ENCODE results near the gene ENTHD1.

ENTHD1 gene

GRCh38 chr22:39776295-39777009 is 117.1 kb downstream of the ENTHD1 start:
- H3K36me3 Mint-ChIP-seq (ENCODE audit: low read depth): peaks cover 6% of the 10 kb centered on the region
- no peak overlapping the region for H3K27ac Mint-ChIP-seq
- peaks cover 47% of the 10 kb centered on the region for H3K4me1 Mint-ChIP-seq (ENCODE audit: low read depth)
- peaks cover 2% of the 10 kb centered on the region for H3K27me3 Mint-ChIP-seq (ENCODE audit: low read depth)
- no peak overlapping the region for H3K4me3 Mint-ChIP-seq
- H3K9me3 Mint-ChIP-seq: peaks cover 3% of the 10 kb centered on the region

DNA sequence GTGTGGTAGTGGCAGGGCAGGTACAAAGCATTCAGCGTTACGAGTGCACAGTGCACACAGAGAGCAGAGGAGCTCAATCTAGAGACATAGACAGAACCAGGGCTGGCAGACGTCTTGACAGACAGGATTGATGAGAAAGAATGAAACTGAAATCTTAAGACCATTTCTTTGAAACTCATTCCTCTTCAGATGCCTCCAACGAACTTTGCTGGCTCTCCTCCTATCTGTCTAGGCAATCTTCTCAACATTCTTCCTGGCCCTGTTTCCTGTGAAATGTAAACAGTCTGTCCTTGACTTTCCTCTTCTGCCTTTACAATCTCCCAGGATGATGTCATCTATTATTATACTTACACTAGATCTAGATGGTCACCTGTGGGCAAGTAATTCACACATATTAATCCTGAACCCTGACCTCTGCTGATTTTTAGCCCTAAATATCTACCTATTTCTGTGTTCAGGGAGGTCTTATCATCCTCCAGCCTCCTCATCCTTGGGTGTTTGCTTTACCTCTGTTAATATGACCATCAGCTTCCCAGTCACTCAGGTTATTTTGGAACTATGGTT is 119.5 kb downstream of the ENTHD1 start:
- Mint-ChIP-seq H3K9me3 (peaks cover 8% of the 10 kb centered on the region), H3K36me3 (ENCODE audit: low read depth) (peaks cover 8% of the 10 kb centered on the region), H3K27me3 (ENCODE audit: low read depth) (no peaks in the 10 kb centered on the region), H3K27ac (peak overlapping the region; percentile 82), H3K4me1 (ENCODE audit: low read depth) (peaks cover 45% of the 10 kb centered on the region), H3K4me3 (peak overlapping the region; percentile 33)

- Mint-ChIP-seq H3K4me3 (peak overlapping the region; percentile 33), H3K9me3 (peaks cover 8% of the 10 kb centered on the region), H3K36me3 (ENCODE audit: low read depth) (peaks cover 8% of the 10 kb centered on the region), H3K27me3 (ENCODE audit: low read depth) (no peaks in the 10 kb centered on the region), H3K4me1 (ENCODE audit: low read depth) (peaks cover 45% of the 10 kb centered on the region), H3K27ac (peak overlapping the region; percentile 82)
Observed at GRCh38 chr22:39773503-39773902, 120.1 kb downstream of the ENTHD1 start.

DNA sequence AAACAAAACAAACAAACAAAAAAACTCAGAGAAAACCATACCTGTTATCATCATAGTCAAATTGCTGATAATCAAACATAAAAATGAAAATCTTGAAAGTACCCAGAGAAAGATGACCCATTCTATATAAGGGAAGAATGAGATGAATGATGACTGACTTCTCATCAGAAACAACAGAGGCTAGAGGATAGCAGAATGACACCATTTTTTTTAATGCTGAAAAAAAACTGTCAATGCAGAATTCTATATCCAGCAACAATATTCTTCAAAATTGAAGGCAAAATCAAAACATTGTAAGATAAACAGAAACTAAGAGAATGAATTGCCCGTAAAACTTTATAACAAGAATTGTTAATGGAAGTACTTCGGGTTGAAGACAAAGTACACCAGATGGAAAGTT is 122.1 kb downstream of the ENTHD1 start:
- Mint-ChIP-seq H3K9me3 (peaks cover 8% of the 10 kb centered on the region), H3K4me3 (no peak overlapping the region), H3K4me1 (ENCODE audit: low read depth) (peaks cover 38% of the 10 kb centered on the region), H3K36me3 (ENCODE audit: low read depth) (peaks cover 8% of the 10 kb centered on the region), H3K27me3 (ENCODE audit: low read depth) (no peaks in the 10 kb centered on the region), H3K27ac (no peak overlapping the region)

DNA sequence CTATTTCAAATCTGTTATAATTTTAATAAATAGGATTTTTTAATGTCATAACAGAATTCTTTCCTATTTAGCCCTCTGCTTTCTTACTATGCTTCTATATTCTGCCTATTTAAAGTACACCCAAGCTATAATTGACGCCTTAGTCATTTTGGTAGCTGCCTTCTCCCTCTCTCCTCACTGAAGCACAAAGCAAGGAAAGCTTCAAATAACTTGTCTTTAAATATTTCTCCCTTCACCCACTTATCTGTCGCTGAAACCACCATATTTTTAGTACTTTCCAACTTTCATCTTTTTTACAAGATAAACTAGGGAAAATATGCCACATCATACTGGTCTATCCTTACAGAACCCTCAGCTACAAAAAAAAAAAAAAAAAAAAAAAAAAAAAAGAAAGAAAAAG is 127.9 kb downstream of the ENTHD1 start:
- Mint-ChIP-seq H3K4me1 (ENCODE audit: low read depth) (peaks cover 10% of the 10 kb centered on the region), H3K4me3 (no peak overlapping the region), H3K9me3 (no peaks in the 10 kb centered on the region), H3K36me3 (ENCODE audit: low read depth) (peaks cover 2% of the 10 kb centered on the region), H3K27me3 (ENCODE audit: low read depth) (peaks cover 8% of the 10 kb centered on the region), H3K27ac (no peak overlapping the region)

GRCh38 chr22:39765046-39765445 is 128.5 kb downstream of the ENTHD1 start:
- peaks cover 13% of the 10 kb centered on the region for H3K27me3 Mint-ChIP-seq (ENCODE audit: low read depth)
- H3K27ac Mint-ChIP-seq: no peak overlapping the region
- H3K36me3 Mint-ChIP-seq (ENCODE audit: low read depth): peaks cover 2% of the 10 kb centered on the region
- H3K4me3 Mint-ChIP-seq: no peak overlapping the region
- H3K9me3 Mint-ChIP-seq: no peaks in the 10 kb centered on the region
- peaks cover 10% of the 10 kb centered on the region for H3K4me1 Mint-ChIP-seq (ENCODE audit: low read depth)

DNA sequence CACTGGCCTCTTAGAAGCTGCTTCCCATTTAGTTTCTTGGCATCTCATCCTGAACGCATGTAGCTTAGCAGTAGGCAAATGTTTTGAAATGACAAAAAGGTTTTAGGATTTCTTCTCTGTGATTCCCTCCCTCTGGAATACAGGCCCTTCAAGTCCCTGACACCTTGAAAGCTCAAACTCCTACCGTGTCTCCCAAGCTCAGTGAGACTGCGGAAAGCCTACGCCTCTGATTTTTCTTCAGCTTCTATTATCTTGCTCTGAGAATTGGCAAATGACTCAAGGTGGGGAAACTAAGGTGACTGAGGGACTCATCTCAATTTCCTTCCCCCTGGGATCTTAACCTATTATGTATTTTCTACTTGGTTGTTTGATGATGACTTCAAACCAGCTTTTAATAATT is 130.3 kb downstream of the ENTHD1 start:
- Mint-ChIP-seq H3K27me3 (ENCODE audit: low read depth) (peaks cover 17% of the 10 kb centered on the region), H3K4me3 (no peak overlapping the region)

GRCh38 chr22:39750759-39751158 is 142.8 kb downstream of the ENTHD1 start:
- peaks cover 29% of the 10 kb centered on the region for H3K4me1 Mint-ChIP-seq (ENCODE audit: low read depth)
- no peak overlapping the region for H3K27ac Mint-ChIP-seq
- H3K36me3 Mint-ChIP-seq (ENCODE audit: low read depth): no peaks in the 10 kb centered on the region
- H3K27me3 Mint-ChIP-seq (ENCODE audit: low read depth): peaks cover 12% of the 10 kb centered on the region
- no peaks in the 10 kb centered on the region for H3K9me3 Mint-ChIP-seq
- H3K4me3 Mint-ChIP-seq: no peak overlapping the region

More for the DNA sequence above, 130.3 kb downstream of the ENTHD1 start:
- Mint-ChIP-seq H3K36me3 (ENCODE audit: low read depth) (no peaks in the 10 kb centered on the region), H3K27ac (no peak overlapping the region), H3K9me3 (no peaks in the 10 kb centered on the region), H3K4me1 (ENCODE audit: low read depth) (peaks cover 10% of the 10 kb centered on the region)

DNA sequence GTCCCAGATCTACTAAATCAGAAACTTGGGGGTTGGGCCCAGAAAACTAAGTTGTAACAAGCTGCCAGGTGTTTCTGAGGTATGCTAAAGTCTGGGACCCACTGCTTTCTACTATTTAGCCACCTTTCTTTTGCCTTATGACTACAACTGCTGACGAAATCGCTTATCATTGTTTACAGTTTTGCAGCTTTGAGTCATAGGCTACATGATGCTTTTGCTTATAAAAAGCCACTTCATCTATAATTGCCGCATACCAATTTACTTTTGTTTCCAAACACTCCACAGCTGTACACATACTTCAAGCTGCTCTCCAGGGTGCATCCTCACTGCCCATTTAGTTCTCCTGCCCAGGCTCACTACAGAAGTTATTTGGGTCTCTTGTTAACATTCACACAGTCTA is 144.7 kb downstream of the ENTHD1 start:
- Mint-ChIP-seq H3K4me1 (ENCODE audit: low read depth) (peaks cover 37% of the 10 kb centered on the region), H3K27ac (no peak overlapping the region), H3K36me3 (ENCODE audit: low read depth) (no peaks in the 10 kb centered on the region), H3K9me3 (no peaks in the 10 kb centered on the region), H3K4me3 (no peak overlapping the region), H3K27me3 (ENCODE audit: low read depth) (peaks cover 12% of the 10 kb centered on the region)

GRCh38 chr22:39746600-39747262 is 146.8 kb downstream of the ENTHD1 start:
- H3K27me3 Mint-ChIP-seq (ENCODE audit: low read depth): peaks cover 12% of the 10 kb centered on the region
- H3K36me3 Mint-ChIP-seq (ENCODE audit: low read depth): peaks cover 2% of the 10 kb centered on the region
- peak overlapping the region; percentile 1 for H3K27ac Mint-ChIP-seq
- H3K4me3 Mint-ChIP-seq: no peak overlapping the region
- H3K9me3 Mint-ChIP-seq: no peaks in the 10 kb centered on the region
- peaks cover 27% of the 10 kb centered on the region for H3K4me1 Mint-ChIP-seq (ENCODE audit: low read depth)

DNA sequence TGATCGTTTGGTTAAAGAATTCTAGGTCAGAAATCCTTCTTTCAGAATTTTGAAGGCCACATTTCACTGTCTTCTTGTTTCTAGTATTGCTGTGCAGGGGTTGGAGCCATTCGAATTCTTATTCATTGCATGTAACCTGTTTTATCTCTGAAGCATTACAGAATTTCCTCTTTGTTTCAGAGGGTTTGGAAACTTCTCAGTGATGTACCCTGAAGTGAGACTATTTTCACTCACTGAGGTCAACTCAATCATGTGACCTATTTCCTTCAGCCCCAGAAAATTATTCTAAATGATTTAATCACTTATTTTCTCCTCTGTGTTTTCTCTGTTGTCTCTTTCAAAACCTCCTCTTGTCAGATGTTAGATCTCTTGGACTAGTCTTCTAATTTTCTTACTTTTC is 147.8 kb downstream of the ENTHD1 start:
- peaks cover 9% of the 10 kb centered on the region for H3K27me3 Mint-ChIP-seq (ENCODE audit: low read depth)
- peaks cover 24% of the 10 kb centered on the region for H3K4me1 Mint-ChIP-seq (ENCODE audit: low read depth)
- H3K36me3 Mint-ChIP-seq (ENCODE audit: low read depth): peaks cover 2% of the 10 kb centered on the region
- H3K9me3 Mint-ChIP-seq: peaks cover 6% of the 10 kb centered on the region
- H3K4me3 Mint-ChIP-seq: no peak overlapping the region
- no peak overlapping the region for H3K27ac Mint-ChIP-seq

GRCh38 chr22:39744353-39744752 is 149.2 kb downstream of the ENTHD1 start:
- no peak overlapping the region for H3K27ac Mint-ChIP-seq
- H3K36me3 Mint-ChIP-seq (ENCODE audit: low read depth): peaks cover 2% of the 10 kb centered on the region
- H3K4me3 Mint-ChIP-seq: no peak overlapping the region
- H3K4me1 Mint-ChIP-seq (ENCODE audit: low read depth): peaks cover 22% of the 10 kb centered on the region
- peaks cover 12% of the 10 kb centered on the region for H3K9me3 Mint-ChIP-seq
- H3K27me3 Mint-ChIP-seq (ENCODE audit: low read depth): peaks cover 4% of the 10 kb centered on the region

DNA sequence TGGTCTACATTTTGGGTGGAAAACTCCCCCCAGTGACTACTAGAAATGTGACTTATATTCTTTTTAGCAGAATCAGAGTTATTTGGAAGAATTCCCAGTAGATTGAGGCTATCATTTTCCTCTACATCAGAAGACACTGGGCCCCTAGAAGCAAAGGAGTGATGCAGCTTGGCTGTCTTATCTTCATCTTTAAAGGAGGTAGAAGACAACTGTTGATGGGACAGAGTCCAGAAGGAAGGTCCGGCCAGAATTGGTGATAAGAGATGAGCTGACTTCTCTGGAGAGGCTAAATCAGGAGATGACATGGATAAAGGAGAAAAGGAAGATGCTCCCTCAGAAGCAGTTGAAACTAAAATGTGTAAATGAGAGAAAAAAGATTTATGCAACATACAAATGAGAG is 149.6 kb downstream of the ENTHD1 start:
- no peak overlapping the region for H3K27ac Mint-ChIP-seq
- no peak overlapping the region for H3K4me3 Mint-ChIP-seq
- peaks cover 4% of the 10 kb centered on the region for H3K27me3 Mint-ChIP-seq (ENCODE audit: low read depth)
- peaks cover 22% of the 10 kb centered on the region for H3K4me1 Mint-ChIP-seq (ENCODE audit: low read depth)
- H3K36me3 Mint-ChIP-seq (ENCODE audit: low read depth): peaks cover 5% of the 10 kb centered on the region
- peaks cover 17% of the 10 kb centered on the region for H3K9me3 Mint-ChIP-seq

DNA sequence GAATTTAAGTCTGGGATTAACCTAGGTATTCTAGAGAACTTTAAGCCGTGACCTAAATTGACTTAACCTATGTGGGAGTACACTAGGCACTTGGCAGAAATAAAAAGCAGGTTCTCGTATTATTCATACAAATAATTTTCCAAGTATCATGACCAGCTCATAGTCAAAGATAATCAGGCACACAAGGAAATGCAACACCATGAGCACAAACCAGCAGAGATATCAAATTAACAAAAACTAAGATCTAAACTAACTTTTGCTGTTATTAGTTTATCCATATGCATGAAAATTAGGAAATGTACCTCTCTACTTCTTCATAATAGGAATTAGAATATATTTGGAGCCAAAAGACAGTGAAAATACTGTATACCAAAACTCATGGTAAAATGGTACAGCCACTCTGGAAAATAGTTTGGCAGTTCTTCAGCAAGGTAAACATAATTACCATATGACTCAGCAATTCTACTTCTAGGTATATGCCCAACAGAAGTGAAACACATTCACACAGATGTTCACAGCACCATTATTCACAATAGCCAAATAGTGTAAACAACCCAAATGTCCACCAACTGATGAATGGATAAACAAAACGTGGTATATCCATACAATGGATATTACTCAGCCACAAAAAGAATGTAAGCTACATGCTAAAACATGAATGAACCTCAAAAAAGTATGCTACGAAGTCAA is 154.1 kb downstream of the ENTHD1 start:
- Mint-ChIP-seq H3K27ac (no peak overlapping the region), H3K9me3 (peaks cover 17% of the 10 kb centered on the region), H3K27me3 (ENCODE audit: low read depth) (peaks cover 34% of the 10 kb centered on the region), H3K36me3 (ENCODE audit: low read depth) (peaks cover 5% of the 10 kb centered on the region), H3K4me3 (no peak overlapping the region), H3K4me1 (ENCODE audit: low read depth) (peaks cover 5% of the 10 kb centered on the region)

Data from T-helper 1 cell treated with Interleukin-12 subunit alpha and Interleukin-12 subunit beta and Interleukin-4 antibody, amounts not matched to agents 30 μg/mL and 1 μg/mL, for 36 hours (primary cell).